Type B pancreatic cell (in vitro differentiated cells): ENCODE results near the gene GALE. TPM values are rescaled to one million over a fixed set of nuclear protein-coding genes. Genes with fewer than 3 reads are reported as not detected.

Experiments used
- DNase-seq: peaks from one replicate; pipeline ENCODE4 v3.0.0; 2021; ENCODE audit warnings: mixed read lengths; ENCODE audit not compliant: unreplicated experiment; ENCODE audit errors: extremely low spot score
- H3K27ac Mint-ChIP-seq: 2 replicates; pipeline ENCODE4 v1.8.0; 2021; ENCODE audit warnings: mild to moderate bottlenecking, mixed read lengths
- H3K27me3 Mint-ChIP-seq: 2 replicates; pipeline ENCODE4 v1.8.0; 2021; ENCODE audit warnings: mixed read lengths
- H3K36me3 Mint-ChIP-seq: 2 replicates; pipeline ENCODE4 v1.8.0; 2021; ENCODE audit warnings: mixed read lengths
- H3K4me1 Mint-ChIP-seq: one replicate; pipeline ENCODE4 v1.8.0; 2021; ENCODE audit warnings: mixed read lengths; ENCODE audit not compliant: unreplicated experiment
- H3K4me3 Mint-ChIP-seq: 2 replicates; pipeline ENCODE4 v1.8.0; 2021; ENCODE audit warnings: mild to moderate bottlenecking, mixed read lengths
- H3K9me3 Mint-ChIP-seq: 2 replicates; pipeline ENCODE4 v1.8.0; 2021; ENCODE audit warnings: mixed read lengths
- CTCF ChIP-seq: fragments of 200-600 bp; sonication (generic); conservative IDR thresholded peaks from 2 replicates; pipeline ENCODE4 v1.5.0; 2021; ENCODE audit warnings: antibody characterized with exemption, mild to moderate bottlenecking
- total RNA-seq: library from RNA; stranded (reverse); gene quantifications from 2 replicates; pipeline ENCODE4 v1.2.1, GENCODE V29; 2021; ENCODE audit warnings: low replicate concordance

GALE gene
- total RNA-seq, 1 donor from 2014 or later = 39.0 TPM

GRCh38 chr1:23759277-23759676 is 41.3 kb downstream of the GALE start:
- Mint-ChIP-seq H3K4me1 (no peaks in the 10 kb centered on the region), H3K27ac (no peak overlapping the region), H3K4me3 (no peak overlapping the region), H3K27me3 (no peaks in the 10 kb centered on the region), H3K9me3 (no peaks in the 10 kb centered on the region), H3K36me3 (peaks cover 12% of the 10 kb centered on the region)
- no peak for DNase-seq
- no peak for TF ChIP-seq CTCF

DNA sequence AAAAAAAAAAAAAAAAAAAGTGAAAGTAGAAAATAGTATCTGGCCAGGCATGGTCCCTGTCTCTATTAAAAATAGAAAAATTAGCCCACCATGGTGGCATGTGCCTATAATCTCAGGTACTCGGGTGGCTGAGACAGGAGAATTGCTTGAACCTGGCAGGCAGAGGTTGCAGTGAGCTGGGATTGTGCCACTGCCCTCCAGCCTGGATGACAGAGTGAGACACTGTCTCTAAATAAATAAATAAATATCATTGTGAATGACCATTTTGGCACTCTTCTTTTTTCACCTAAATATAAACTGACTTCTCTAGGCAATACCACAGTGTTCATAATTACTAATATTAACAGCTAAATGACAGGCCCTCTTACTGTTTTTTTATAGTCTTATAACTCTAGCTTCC is 42.7 kb downstream of the GALE start:
- Mint-ChIP-seq H3K27ac (no peak overlapping the region), H3K27me3 (no peaks in the 10 kb centered on the region), H3K4me1 (no peaks in the 10 kb centered on the region), H3K36me3 (peaks cover 19% of the 10 kb centered on the region), H3K9me3 (no peaks in the 10 kb centered on the region), H3K4me3 (no peak overlapping the region)
- TF ChIP-seq CTCF = no peak
- DNase-seq = no peak

GRCh38 chr1:23756676-23757075 is 43.9 kb downstream of the GALE start:
- peaks cover 19% of the 10 kb centered on the region for H3K36me3 Mint-ChIP-seq
- H3K27me3 Mint-ChIP-seq = no peaks in the 10 kb centered on the region
- H3K4me1 Mint-ChIP-seq = no peaks in the 10 kb centered on the region
- no peak overlapping the region for H3K27ac Mint-ChIP-seq
- no peaks in the 10 kb centered on the region for H3K9me3 Mint-ChIP-seq
- no peak overlapping the region for H3K4me3 Mint-ChIP-seq
- no peak for DNase-seq
- no peak for TF ChIP-seq CTCF

DNA sequence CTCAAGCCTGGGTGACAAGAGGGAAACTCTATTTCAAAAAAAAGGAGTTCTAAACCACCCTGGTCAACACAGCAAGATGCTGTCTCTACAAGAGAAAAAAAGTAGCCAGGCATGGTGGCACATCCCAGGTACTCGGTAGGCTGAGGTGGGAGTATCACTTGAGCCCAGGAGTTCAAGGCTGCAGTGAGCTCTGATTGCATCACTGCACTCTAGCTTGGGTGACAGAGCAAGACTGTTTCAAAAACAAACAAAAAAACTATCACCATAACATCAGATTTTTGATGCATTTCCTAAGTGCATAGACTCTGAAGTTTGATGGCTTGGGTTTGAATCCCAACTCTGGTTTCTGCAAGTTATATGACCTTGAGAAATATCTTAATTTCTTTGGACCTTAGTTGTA is 47.6 kb downstream of the GALE start:
- no peak for TF ChIP-seq CTCF
- Mint-ChIP-seq H3K27me3 (no peaks in the 10 kb centered on the region), H3K4me3 (no peak overlapping the region), H3K9me3 (no peaks in the 10 kb centered on the region), H3K27ac (no peak overlapping the region), H3K4me1 (peaks cover 4% of the 10 kb centered on the region), H3K36me3 (peaks cover 18% of the 10 kb centered on the region)
- DNase-seq = no peak

DNA sequence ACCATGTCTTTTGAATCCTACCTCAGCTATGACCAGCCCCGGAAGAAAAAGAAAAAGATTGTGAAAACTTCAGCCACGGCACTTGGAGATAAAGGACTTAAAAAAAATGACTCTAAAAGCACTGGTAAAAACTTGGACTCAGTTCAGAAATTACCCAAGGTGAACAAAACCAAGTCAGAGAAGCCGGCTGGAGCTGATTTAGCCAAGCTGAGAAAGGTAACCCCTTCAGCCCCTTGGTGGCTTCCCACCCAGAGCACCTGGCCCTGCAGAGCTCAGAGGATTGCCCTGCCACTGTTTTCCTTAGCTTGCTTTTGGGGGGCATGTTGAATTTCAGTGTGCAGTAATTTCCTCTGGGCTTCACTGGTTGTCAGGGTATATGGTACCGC is 48.7 kb downstream of the GALE start:
- Mint-ChIP-seq H3K27ac (peak overlapping the region; percentile 40), H3K27me3 (no peaks in the 10 kb centered on the region), H3K36me3 (peaks cover 23% of the 10 kb centered on the region), H3K9me3 (no peaks in the 10 kb centered on the region), H3K4me3 (no peak overlapping the region), H3K4me1 (peaks cover 14% of the 10 kb centered on the region)
- no peak for DNase-seq
- TF ChIP-seq CTCF = no peak
